Liver (tissue), 9 donors: Measurements from ENCODE around the gene STIM1. TPM values are rescaled to one million over a fixed set of nuclear protein-coding genes. Genes with fewer than 3 reads are reported as not detected.

Experiments used
- DNase-seq: peaks from one replicate; pipeline ENCODE4 v3.0.0-alpha.2; 2017; ENCODE audit warnings: low spot score
- H3K27ac ChIP-seq, 2 donors: one replicate each; pipeline ENCODE4 v1.7.0; 2013; ENCODE audit warnings: inconsistent platforms in 2 of 2, low read length in 2 of 2, control low read depth in 1 of 2, low read depth in 1 of 2, mild to moderate bottlenecking in 1 of 2
- H3K27me3 ChIP-seq, 4 donors: one replicate each; pipeline versions ENCODE4 v1.6.1 to v1.7.0; 2013; ENCODE audit warnings: low read length in 3 of 4, inconsistent platforms in 1 of 4, mild to moderate bottlenecking in 1 of 4, moderate library complexity in 1 of 4; ENCODE audit not compliant: control insufficient read depth in 4 of 4, insufficient read depth in 4 of 4
- H3K36me3 ChIP-seq, 4 donors: one replicate each; pipeline versions ENCODE4 v1.6.1 to v1.7.0; 2013; ENCODE audit warnings: low read length in 3 of 4, mild to moderate bottlenecking in 3 of 4, low read depth in 1 of 4, moderate library complexity in 1 of 4; ENCODE audit not compliant: control insufficient read depth in 4 of 4, insufficient read depth in 3 of 4
- H3K4me1 ChIP-seq, 4 donors: one replicate each; pipeline versions ENCODE4 v1.6.1 to v1.7.0; 2013; ENCODE audit warnings: low read length in 3 of 4, mild to moderate bottlenecking in 3 of 4, moderate library complexity in 1 of 4; ENCODE audit not compliant: control insufficient read depth in 4 of 4, insufficient read depth in 4 of 4
- H3K4me3 ChIP-seq, 3 donors: one replicate each; pipeline versions ENCODE4 v1.6.1 to v1.7.0; 2013; ENCODE audit warnings: low read length in 3 of 3, control low read depth in 1 of 3, low read depth in 1 of 3, mild to moderate bottlenecking in 1 of 3
- H3K9ac ChIP-seq, 2 donors: one replicate each; pipeline ENCODE4 v1.7.0; 2013; ENCODE audit warnings: low read length in 2 of 2, mild to moderate bottlenecking in 2 of 2, moderate library complexity in 2 of 2, control low read depth in 1 of 2, low read depth in 1 of 2
- H3K9me3 ChIP-seq, 4 donors: one replicate each; pipeline versions ENCODE4 v1.6.1 to v1.7.0; 2013; ENCODE audit warnings: low read length in 3 of 4; ENCODE audit not compliant: control insufficient read depth in 4 of 4
- ATF3 ChIP-seq: IDR thresholded peaks from 2 replicates; pipeline ENCODE4 v1.6.1; 2016; ENCODE audit warnings: antibody characterized with exemption
- CTCF ChIP-seq: fragments of 150-350 bp; IDR thresholded peaks from 2 replicates; pipeline ENCODE4 v1.5.1; 2017; ENCODE audit warnings: improper control_type of control experiment, low read depth, low read length; ENCODE audit not compliant: missing input control
- FOXA1 ChIP-seq: IDR thresholded peaks from 2 replicates; pipeline ENCODE4 v1.6.1; 2016; ENCODE audit warnings: antibody characterized with exemption
- FOXA2 ChIP-seq: IDR thresholded peaks from 2 replicates; pipeline ENCODE4 v1.6.1; 2016; ENCODE audit warnings: antibody characterized with exemption
- GABPA ChIP-seq, 2 donors: IDR thresholded peaks in 1 of 2; conservative IDR thresholded peaks in 1 of 2; 2 replicates each; pipeline ENCODE4 v1.6.1; 2016; ENCODE audit warnings: antibody characterized with exemption in 2 of 2, mild to moderate bottlenecking in 1 of 2, moderate library complexity in 1 of 2
- HNF4G ChIP-seq: IDR thresholded peaks from 2 replicates; pipeline ENCODE4 v1.6.1; 2016; ENCODE audit warnings: antibody characterized with exemption
- JUND ChIP-seq, 2 donors: IDR thresholded peaks; 2 replicates each; pipeline ENCODE4 v1.6.1; 2016; ENCODE audit warnings: antibody characterized with exemption in 2 of 2
- MAX ChIP-seq: IDR thresholded peaks from 2 replicates; pipeline ENCODE4 v1.6.1; 2016; ENCODE audit warnings: antibody characterized with exemption
- RAD21 ChIP-seq, 2 donors: IDR thresholded peaks; 2 replicates each; pipeline ENCODE4 v1.6.1; 2016; ENCODE audit warnings: antibody characterized with exemption in 2 of 2, mild to moderate bottlenecking in 2 of 2
- RXRA ChIP-seq, 2 donors: IDR thresholded peaks; 2 replicates each; pipeline ENCODE4 v1.6.1; 2017 to 2018; ENCODE audit warnings: antibody characterized with exemption in 2 of 2, mild to moderate bottlenecking in 1 of 2
- SP1 ChIP-seq: IDR thresholded peaks from 2 replicates; pipeline ENCODE4 v1.6.1; 2018; ENCODE audit warnings: antibody characterized with exemption, mild to moderate bottlenecking
- TAF1 ChIP-seq: conservative IDR thresholded peaks from 2 replicates; pipeline ENCODE4 v1.6.1; 2016; ENCODE audit warnings: antibody characterized with exemption, mild to moderate bottlenecking
- YY1 ChIP-seq: IDR thresholded peaks from 2 replicates; pipeline ENCODE4 v1.6.1; 2016; ENCODE audit warnings: antibody characterized with exemption, mild to moderate bottlenecking
- WGBS: extraction: QIAGEN DNeasy Blood & Tissue Kit; methylation state at CpG from one replicate; pipeline ENCODE4 v1.1.7; 2013; 5-methylcytosine and 5-hydroxymethylcytosine counted together
- polyA plus RNA-seq, 2 donors: library from polyadenylated mRNA; stranded (reverse) in 1 of 2; unstranded in 1 of 2; fragments of 200-250 nt in 1 of 2; fragments of >200 nt in 1 of 2; fragmentation: Nextera tagmentation in 1 of 2; extraction: Ambion mirVana in 1 of 2; gene quantifications; one replicate each; pipeline versions ENCODE4 v1.2.1 to v1.2.3, GENCODE V29; 2013 to 2015
- total RNA-seq, 2 donors: library from RNA; depleted of rRNA; stranded (reverse); fragments of >200 nt; gene quantifications; one replicate each; pipeline ENCODE4 v1.2.3, GENCODE V29; 2014
- TF ChIP-seq, protein P1 (sequence below): IDR thresholded peaks from 2 replicates; pipeline ENCODE4 v1.6.1; 2016; ENCODE audit warnings: antibody characterized with exemption
- donor health status: healthy.
- donor health status: healthy.
- donor health status: healthy.
- donor health status: healthy.
- donor health status: healthy.

STIM1 gene
- total and polyA plus RNA-seq, 4 donors, result 19.7 to 42.9 (median 25.1) TPM

GRCh38 chr11:4065601-4066377, 210.3 kb downstream of the STIM1 start:
- no peaks in the 10 kb centered on the region for H3K27me3 ChIP-seq
- peaks cover 0 to 6% (median 0%) of the 10 kb centered on the region in 4 donors for H3K4me1 ChIP-seq
- H3K27ac ChIP-seq, result no peak overlapping the region
- no peak overlapping the region for H3K9ac ChIP-seq
- peaks cover 0 to 15% (median 3%) of the 10 kb centered on the region in 4 donors for H3K36me3 ChIP-seq
- H3K4me3 ChIP-seq, result no peak overlapping the region
- DNase-seq, result no peak
- no peaks in the 10 kb centered on the region for H3K9me3 ChIP-seq
- 88% methylated on average over 2 of the region's 2 CpGs for WGBS
- TF ChIP-seq ATF3 (no peak), RAD21 (IDR thresholded peaks at IDR 0.05) (no peak), CTCF (no peak), MAX (no peak), FOXA2 (no peak), TAF1 (no peak), GABPA (IDR thresholded peaks at IDR 0.05 in 1 of 2, conservative IDR thresholded peaks at IDR 0.05 in 1 of 2) (no peak), SP1 (no peak)
- TF ChIP-seq, protein P1, sequence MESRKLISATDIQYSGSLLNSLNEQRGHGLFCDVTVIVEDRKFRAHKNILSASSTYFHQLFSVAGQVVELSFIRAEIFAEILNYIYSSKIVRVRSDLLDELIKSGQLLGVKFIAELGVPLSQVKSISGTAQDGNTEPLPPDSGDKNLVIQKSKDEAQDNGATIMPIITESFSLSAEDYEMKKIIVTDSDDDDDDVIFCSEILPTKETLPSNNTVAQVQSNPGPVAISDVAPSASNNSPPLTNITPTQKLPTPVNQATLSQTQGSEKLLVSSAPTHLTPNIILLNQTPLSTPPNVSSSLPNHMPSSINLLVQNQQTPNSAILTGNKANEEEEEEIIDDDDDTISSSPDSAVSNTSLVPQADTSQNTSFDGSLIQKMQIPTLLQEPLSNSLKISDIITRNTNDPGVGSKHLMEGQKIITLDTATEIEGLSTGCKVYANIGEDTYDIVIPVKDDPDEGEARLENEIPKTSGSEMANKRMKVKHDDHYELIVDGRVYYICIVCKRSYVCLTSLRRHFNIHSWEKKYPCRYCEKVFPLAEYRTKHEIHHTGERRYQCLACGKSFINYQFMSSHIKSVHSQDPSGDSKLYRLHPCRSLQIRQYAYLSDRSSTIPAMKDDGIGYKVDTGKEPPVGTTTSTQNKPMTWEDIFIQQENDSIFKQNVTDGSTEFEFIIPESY, result no peak

DNA sequence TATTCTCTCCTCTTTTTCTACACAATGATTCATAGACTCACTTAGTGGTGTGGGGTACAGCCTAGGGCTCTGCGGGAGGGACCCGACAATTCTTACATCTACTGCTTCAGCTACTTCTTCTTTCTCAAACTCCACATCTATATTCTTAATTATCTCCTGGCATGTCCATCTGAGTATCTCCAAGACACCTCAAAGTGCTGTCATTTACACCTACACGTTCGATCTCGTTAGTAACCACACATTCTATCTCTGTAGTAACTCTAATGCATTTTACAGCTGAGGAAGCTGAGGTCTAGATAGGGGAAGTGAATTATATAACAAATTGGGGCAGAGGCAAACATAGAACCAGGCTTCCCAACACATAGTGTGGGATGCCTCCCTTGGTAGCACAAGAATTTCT, 211.4 kb downstream of the STIM1 start:
- Histone ChIP-seq H3K4me3 (no peak overlapping the region), H3K9me3 (no peaks in the 10 kb centered on the region), H3K27me3 (no peaks in the 10 kb centered on the region), H3K9ac (no peak overlapping the region), H3K27ac (no peak overlapping the region), H3K4me1 (peaks cover 0 to 6% (median 0%) of the 10 kb centered on the region in 4 donors), H3K36me3 (peaks cover 0 to 8% (median under 1%) of the 10 kb centered on the region in 4 donors)
- DNase-seq, result no peak
- TF ChIP-seq TAF1 (no peak), ATF3 (no peak), RXRA (IDR thresholded peaks at IDR 0.05) (no peak), FOXA1 (no peak), SP1 (no peak), YY1 (no peak), HNF4G (no peak), GABPA (IDR thresholded peaks at IDR 0.05 in 1 of 2, conservative IDR thresholded peaks at IDR 0.05 in 1 of 2) (no peak), JUND (IDR thresholded peaks at IDR 0.05) (no peak), RAD21 (IDR thresholded peaks at IDR 0.05) (no peak), CTCF (no peak)
- TF ChIP-seq, protein P1, result no peak
- WGBS, result 69% methylated on average over 5 of the region's 5 CpGs
